ENCODE measurements around the gene OBP2A.

Gene OBP2A

DNA sequence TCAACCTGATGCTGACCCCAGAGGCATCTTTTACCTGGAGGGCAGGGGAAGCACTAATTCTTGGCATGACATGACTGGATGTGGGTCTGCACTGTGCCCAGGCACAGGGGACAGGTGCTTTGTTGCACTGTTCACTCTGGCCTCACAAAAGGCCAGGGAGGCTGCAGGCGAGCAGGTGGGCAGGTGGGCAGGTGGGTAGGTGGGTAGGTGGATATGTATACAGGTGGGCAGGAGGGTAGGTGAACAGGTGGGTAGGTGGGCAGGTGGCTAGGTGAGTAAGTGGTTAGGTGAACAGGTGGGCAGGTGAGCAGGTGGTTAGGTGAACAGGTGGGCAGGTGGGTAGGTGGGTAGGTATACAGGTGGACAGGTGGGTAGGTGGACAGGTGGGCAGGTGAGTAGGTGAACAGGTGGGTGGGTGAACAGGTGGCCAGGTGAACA lies 17.1 kb downstream of the OBP2A start:
- TF ChIP-seq, protein P1, sequence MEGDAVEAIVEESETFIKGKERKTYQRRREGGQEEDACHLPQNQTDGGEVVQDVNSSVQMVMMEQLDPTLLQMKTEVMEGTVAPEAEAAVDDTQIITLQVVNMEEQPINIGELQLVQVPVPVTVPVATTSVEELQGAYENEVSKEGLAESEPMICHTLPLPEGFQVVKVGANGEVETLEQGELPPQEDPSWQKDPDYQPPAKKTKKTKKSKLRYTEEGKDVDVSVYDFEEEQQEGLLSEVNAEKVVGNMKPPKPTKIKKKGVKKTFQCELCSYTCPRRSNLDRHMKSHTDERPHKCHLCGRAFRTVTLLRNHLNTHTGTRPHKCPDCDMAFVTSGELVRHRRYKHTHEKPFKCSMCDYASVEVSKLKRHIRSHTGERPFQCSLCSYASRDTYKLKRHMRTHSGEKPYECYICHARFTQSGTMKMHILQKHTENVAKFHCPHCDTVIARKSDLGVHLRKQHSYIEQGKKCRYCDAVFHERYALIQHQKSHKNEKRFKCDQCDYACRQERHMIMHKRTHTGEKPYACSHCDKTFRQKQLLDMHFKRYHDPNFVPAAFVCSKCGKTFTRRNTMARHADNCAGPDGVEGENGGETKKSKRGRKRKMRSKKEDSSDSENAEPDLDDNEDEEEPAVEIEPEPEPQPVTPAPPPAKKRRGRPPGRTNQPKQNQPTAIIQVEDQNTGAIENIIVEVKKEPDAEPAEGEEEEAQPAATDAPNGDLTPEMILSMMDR (IDR thresholded peaks at IDR 0.05; ENCODE audit: borderline replicate concordance, insufficient read depth, low read depth, low read length): no peak
- H3K4me3 ChIP-seq (ENCODE audit: low read depth, low read length): no peak overlapping the region

DNA sequence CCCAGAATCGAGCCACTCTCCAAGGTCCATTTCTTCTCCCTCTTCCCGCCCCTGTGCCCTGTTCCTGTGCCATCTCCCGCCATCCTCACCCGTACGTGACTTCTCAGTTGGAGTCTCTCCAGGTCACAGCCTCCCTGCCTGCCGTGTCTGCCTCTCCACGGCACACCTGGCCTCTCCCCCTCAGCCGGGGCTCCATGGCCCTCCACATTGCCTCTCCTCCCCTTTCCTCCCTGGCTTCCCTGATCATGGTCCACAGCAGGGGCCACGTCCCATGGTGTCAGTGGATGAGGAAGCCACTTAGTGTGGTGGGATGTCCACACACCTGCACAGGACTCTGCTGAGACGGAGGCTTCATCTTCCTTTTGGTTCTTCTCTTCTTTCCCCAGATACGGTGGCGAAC lies 17.9 kb downstream of the OBP2A start:
- H3K4me3 ChIP-seq (ENCODE audit: low read depth, low read length): no peak overlapping the region
- TF ChIP-seq, protein P1 (IDR thresholded peaks at IDR 0.05; ENCODE audit: borderline replicate concordance, insufficient read depth, low read depth, low read length): no peak

DNA sequence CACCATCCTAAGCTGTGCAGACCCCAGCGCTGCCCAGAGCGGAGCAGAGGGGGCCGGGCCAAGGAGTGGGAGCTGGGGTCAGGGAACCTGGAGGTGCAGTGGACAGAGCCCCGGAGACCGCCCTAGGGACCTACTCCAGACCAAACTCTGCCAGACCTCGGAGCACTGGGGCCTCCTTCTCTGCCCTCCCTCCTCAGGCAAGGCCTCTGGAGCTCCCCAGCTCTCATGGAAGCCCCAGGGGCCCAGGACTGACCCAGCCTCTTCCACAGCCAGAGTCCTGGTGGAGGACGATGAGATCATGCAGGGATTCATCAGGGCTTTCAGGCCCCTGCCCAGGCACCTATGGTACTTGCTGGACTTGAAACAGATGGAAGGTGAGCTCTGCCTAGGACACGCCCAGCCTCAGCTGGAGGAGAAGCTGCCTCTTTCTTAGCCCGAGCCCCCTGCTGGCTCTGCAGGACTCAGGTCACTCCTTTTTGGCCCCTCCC lies 19.3 kb downstream of the OBP2A start:
- TF ChIP-seq, protein P1 (IDR thresholded peaks at IDR 0.05; ENCODE audit: borderline replicate concordance, insufficient read depth, low read depth, low read length): no peak
- no peak overlapping the region for H3K4me3 ChIP-seq (ENCODE audit: low read depth, low read length)

DNA sequence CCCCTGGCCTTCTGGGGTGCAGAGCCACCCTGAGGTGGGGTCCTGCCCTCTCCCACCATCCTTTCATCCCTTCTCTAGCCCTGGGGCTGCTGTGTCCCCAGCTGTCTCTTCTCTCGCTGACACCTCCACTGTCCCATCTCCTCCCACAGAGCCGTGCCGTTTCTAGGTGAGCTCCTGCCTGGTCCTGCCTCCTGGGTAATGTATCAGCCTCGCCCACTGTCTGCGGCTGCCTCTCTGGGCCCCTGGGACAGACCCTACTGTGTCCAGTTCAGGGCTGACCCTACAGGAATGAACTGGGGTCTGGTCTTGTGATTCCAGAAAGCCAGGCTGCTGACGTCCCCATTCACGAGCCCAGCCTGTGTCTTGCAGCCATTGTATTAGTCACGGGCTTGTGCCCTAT lies 19.7 kb downstream of the OBP2A start:
- H3K4me3 ChIP-seq (ENCODE audit: low read depth, low read length): no peak overlapping the region
- TF ChIP-seq, protein P1 (IDR thresholded peaks at IDR 0.05; ENCODE audit: borderline replicate concordance, insufficient read depth, low read depth, low read length): no peak

DNA sequence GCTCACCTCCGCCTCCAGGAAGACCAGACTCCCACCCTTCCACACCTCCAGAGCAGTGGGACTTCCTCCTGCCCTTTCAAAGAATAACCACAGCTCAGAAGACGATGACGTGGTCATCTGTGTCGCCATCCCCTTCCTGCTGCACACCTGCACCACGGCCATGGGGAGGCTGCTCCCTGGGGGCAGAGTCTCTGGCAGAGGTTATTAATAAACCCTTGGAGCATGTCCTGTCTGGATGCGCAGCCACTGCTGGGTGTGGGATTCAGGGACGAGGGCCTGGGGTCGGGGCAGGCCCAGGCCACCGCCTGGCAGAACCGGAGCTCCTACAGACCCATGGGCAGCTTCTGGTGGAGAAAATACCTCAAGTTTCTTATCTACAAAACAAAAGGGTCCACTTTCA lies 20.6 kb downstream of the OBP2A start:
- TF ChIP-seq, protein P1 (IDR thresholded peaks at IDR 0.05; ENCODE audit: borderline replicate concordance, insufficient read depth, low read depth, low read length): no peak
- no peak overlapping the region for H3K4me3 ChIP-seq (ENCODE audit: low read depth, low read length)

DNA sequence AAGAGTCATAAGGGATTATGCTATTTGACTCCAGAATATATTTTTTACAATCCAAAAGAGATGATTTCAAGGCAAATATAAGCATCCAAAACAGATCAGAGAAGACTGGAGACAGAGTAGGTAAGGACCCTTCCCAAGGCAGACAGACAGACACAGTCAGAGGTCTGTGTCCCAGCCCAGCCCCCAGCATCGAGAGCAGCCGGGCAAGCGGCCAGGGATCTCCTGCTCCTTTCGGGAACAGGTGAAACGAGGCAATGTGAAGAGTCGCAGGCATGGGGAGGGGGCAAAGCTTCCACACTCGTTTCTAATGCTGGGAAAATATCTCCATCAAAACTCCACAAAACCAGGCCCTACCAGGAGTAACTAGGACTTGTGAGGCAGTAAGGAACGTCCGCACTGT lies 21.4 kb downstream of the OBP2A start:
- no peak overlapping the region for H3K4me3 ChIP-seq (ENCODE audit: low read depth, low read length)
- TF ChIP-seq, protein P1 (IDR thresholded peaks at IDR 0.05; ENCODE audit: borderline replicate concordance, insufficient read depth, low read depth, low read length): no peak

DNA sequence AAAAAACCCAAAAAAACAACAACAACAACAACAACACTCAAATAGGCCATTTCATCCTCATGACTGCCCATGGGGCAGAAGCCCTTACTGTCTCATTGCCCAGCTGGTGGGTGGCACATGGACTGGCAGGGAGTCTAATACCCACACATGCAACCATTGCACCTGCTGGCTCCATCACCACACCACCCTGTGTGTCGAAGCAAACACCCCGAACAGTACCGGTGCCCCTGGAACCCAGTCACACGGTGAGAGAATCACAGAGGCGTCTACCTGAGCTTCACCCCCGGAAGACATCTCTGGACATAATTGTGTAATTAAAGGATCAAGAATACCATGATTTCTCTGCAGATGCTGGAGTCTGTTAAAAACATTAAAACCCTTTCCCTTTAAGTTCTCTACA lies 22.1 kb downstream of the OBP2A start:
- TF ChIP-seq, protein P1 (IDR thresholded peaks at IDR 0.05; ENCODE audit: borderline replicate concordance, insufficient read depth, low read depth, low read length): no peak
- no peak overlapping the region for H3K4me3 ChIP-seq (ENCODE audit: low read depth, low read length)

All from GM12875 (cell line).